ENCODE data around the gene EEF1AKMT2. TPM values are rescaled to one million over a fixed set of nuclear protein-coding genes. Genes with fewer than 3 reads are reported as not detected.
A peak's percentile ranks its signal among the peaks of the same experiment; 100 is the strongest.

EEF1AKMT2 gene
- total RNA-seq, 2 experiments from 2014 or later: 32.3 to 32.5 TPM

GRCh38 chr10:124734311-124735166, 57.1 kb downstream of the EEF1AKMT2 start:
- peak; percentile 65 for DNase-seq
- CTCF ChIA-PET: interaction anchor here (0.8 to 7.8 kb wide), 13 partner anchors 8 to 204 kb away, joined by 3 to 63 read pairs (median 4); no protein-coding TSS in a partner anchor
- POLR2A ChIA-PET: interaction anchor here (0.9 to 12.1 kb wide), 12 partner anchors 13 to 120 kb away, joined by 3 to 238 read pairs (median 4); no protein-coding TSS in a partner anchor
- Mint-ChIP-seq H3K27me3 (no peaks in the 10 kb centered on the region), H3K4me1 (peaks cover 97% of the 10 kb centered on the region), H3K27ac (peak overlapping the region; percentile 88), H3K36me3 (ENCODE audit: low read depth) (peaks cover 46% of the 10 kb centered on the region), H3K9me3 (no peaks in the 10 kb centered on the region), H3K4me3 (peak overlapping the region; percentile 9)

GRCh38 chr10:124733571-124734245, 58.0 kb downstream of the EEF1AKMT2 start:
- Mint-ChIP-seq H3K4me1 (peaks cover 97% of the 10 kb centered on the region), H3K27ac (peak overlapping the region; percentile 88), H3K27me3 (no peaks in the 10 kb centered on the region), H3K9me3 (no peaks in the 10 kb centered on the region), H3K36me3 (ENCODE audit: low read depth) (peaks cover 54% of the 10 kb centered on the region), H3K4me3 (peak overlapping the region; percentile 66)
- POLR2A ChIA-PET: interaction anchor here (0.9 to 12.1 kb wide), 17 partner anchors 8 to 121 kb away, joined by 3 to 238 read pairs (median 4); partner anchors contain the start of gene ABRAXAS2
- CTCF ChIA-PET: interaction anchor here (0.7 to 7.8 kb wide), 13 partner anchors 8 to 203 kb away, joined by 3 to 63 read pairs (median 4); no protein-coding TSS in a partner anchor
- DNase-seq: no peak

- ChIA-PET POLR2A (interaction anchor here (0.9 to 12.1 kb wide), 13 partner anchors 8 to 120 kb away, joined by 3 to 238 read pairs (median 5); partner anchors contain the start of gene ABRAXAS2), CTCF (interaction anchor here (0.7 to 7.8 kb wide), 8 partner anchors 8 to 86 kb away, joined by 3 to 63 read pairs (median 12); no protein-coding TSS in a partner anchor)
- H3K36me3 Mint-ChIP-seq (ENCODE audit: low read depth): peaks cover 61% of the 10 kb centered on the region
- peak overlapping the region; percentile 88 for H3K27ac Mint-ChIP-seq
- DNase-seq: peak; percentile 72
- H3K4me1 Mint-ChIP-seq: peaks cover 97% of the 10 kb centered on the region
- peak overlapping the region; percentile 66 for H3K4me3 Mint-ChIP-seq
- H3K27me3 Mint-ChIP-seq: no peaks in the 10 kb centered on the region
- H3K9me3 Mint-ChIP-seq: no peaks in the 10 kb centered on the region
Measured at GRCh38 chr10:124732931-124733570, 58.6 kb downstream of the EEF1AKMT2 start.

- ChIA-PET CTCF (interaction anchor here (0.8 to 7.8 kb wide), 5 partner anchors 9 to 84 kb away, joined by 3 to 63 read pairs (median 27); no protein-coding TSS in a partner anchor), POLR2A (interaction anchor here (1.0 to 12.1 kb wide), 10 partner anchors 9 to 117 kb away, joined by 3 to 238 read pairs (median 4); partner anchors contain the start of gene EEF1AKMT2)
- Mint-ChIP-seq H3K4me1 (peaks cover 92% of the 10 kb centered on the region), H3K36me3 (ENCODE audit: low read depth) (peaks cover 63% of the 10 kb centered on the region), H3K9me3 (no peaks in the 10 kb centered on the region), H3K27me3 (no peaks in the 10 kb centered on the region), H3K4me3 (no peak overlapping the region), H3K27ac (peak overlapping the region; percentile 88)
- no peak for DNase-seq
Measured at GRCh38 chr10:124731551-124731950, 60.1 kb downstream of the EEF1AKMT2 start.

- Mint-ChIP-seq H3K9me3 (no peaks in the 10 kb centered on the region), H3K4me1 (peaks cover 92% of the 10 kb centered on the region), H3K4me3 (no peak overlapping the region), H3K36me3 (ENCODE audit: low read depth) (peaks cover 58% of the 10 kb centered on the region), H3K27ac (no peak overlapping the region), H3K27me3 (no peaks in the 10 kb centered on the region)
- CTCF ChIA-PET: interaction anchor here (3.7 to 7.8 kb wide), 3 partner anchors 10 to 83 kb away, joined by 10 to 63 read pairs (median 56); no protein-coding TSS in a partner anchor
- POLR2A ChIA-PET: interaction anchor here (1.0 to 12.1 kb wide), 7 partner anchors 10 to 116 kb away, joined by 3 to 238 read pairs (median 4); no protein-coding TSS in a partner anchor
- DNase-seq: no peak
Measured at GRCh38 chr10:124730790-124731189, 60.9 kb downstream of the EEF1AKMT2 start.

- POLR2A ChIA-PET: interaction anchor here (1.2 to 12.1 kb wide), 3 partner anchors 9 to 82 kb away, joined by 5 to 238 read pairs (median 5); no protein-coding TSS in a partner anchor
- CTCF ChIA-PET: interaction anchor here (1.2 to 7.8 kb wide), 5 partner anchors 10 to 101 kb away, joined by 3 to 63 read pairs (median 4); no protein-coding TSS in a partner anchor
- H3K27ac Mint-ChIP-seq: peak overlapping the region; percentile 73
- no peak for DNase-seq
- H3K27me3 Mint-ChIP-seq: no peaks in the 10 kb centered on the region
- H3K36me3 Mint-ChIP-seq (ENCODE audit: low read depth): peaks cover 63% of the 10 kb centered on the region
- peaks cover 91% of the 10 kb centered on the region for H3K4me1 Mint-ChIP-seq
- H3K9me3 Mint-ChIP-seq: no peaks in the 10 kb centered on the region
- H3K4me3 Mint-ChIP-seq: no peak overlapping the region
Measured at GRCh38 chr10:124728830-124729661, 62.6 kb downstream of the EEF1AKMT2 start.

- no peak for DNase-seq
- Mint-ChIP-seq H3K9me3 (no peaks in the 10 kb centered on the region), H3K4me3 (no peak overlapping the region), H3K4me1 (peaks cover 91% of the 10 kb centered on the region), H3K36me3 (ENCODE audit: low read depth) (peaks cover 63% of the 10 kb centered on the region), H3K27me3 (no peaks in the 10 kb centered on the region), H3K27ac (peak overlapping the region; percentile 73)
- CTCF ChIA-PET: interaction anchor here (1.2 to 7.8 kb wide), 5 partner anchors 9 to 101 kb away, joined by 3 to 63 read pairs (median 4); no protein-coding TSS in a partner anchor
- POLR2A ChIA-PET: interaction anchor here (1.2 to 12.1 kb wide), 3 partner anchors 8 to 81 kb away, joined by 5 to 238 read pairs (median 5); no protein-coding TSS in a partner anchor
Measured at GRCh38 chr10:124728071-124728829, 63.4 kb downstream of the EEF1AKMT2 start.

- DNase-seq: no peak
- H3K4me3 Mint-ChIP-seq: no peak overlapping the region
- H3K27ac Mint-ChIP-seq: peak overlapping the region; percentile 11
- ChIA-PET POLR2A (interaction anchor here (1.4 to 12.1 kb wide), 2 partner anchors 8 to 31 kb away, joined by 5 to 238 read pairs; no protein-coding TSS in a partner anchor), CTCF (interaction anchor here (1.2 to 7.8 kb wide), 3 partner anchors 8 to 80 kb away, joined by 4 to 63 read pairs (median 56); no protein-coding TSS in a partner anchor)
- no peaks in the 10 kb centered on the region for H3K27me3 Mint-ChIP-seq
- no peaks in the 10 kb centered on the region for H3K9me3 Mint-ChIP-seq
- H3K4me1 Mint-ChIP-seq: peaks cover 92% of the 10 kb centered on the region
- peaks cover 57% of the 10 kb centered on the region for H3K36me3 Mint-ChIP-seq (ENCODE audit: low read depth)
Measured at GRCh38 chr10:124727361-124727960, 64.2 kb downstream of the EEF1AKMT2 start.

GRCh38 chr10:124725791-124726190, 65.9 kb downstream of the EEF1AKMT2 start:
- Mint-ChIP-seq H3K36me3 (ENCODE audit: low read depth) (peaks cover 57% of the 10 kb centered on the region), H3K27me3 (no peaks in the 10 kb centered on the region), H3K4me1 (peaks cover 92% of the 10 kb centered on the region), H3K27ac (no peak overlapping the region), H3K9me3 (no peaks in the 10 kb centered on the region), H3K4me3 (no peak overlapping the region)
- ChIA-PET POLR2A (interaction anchor here (1.9 to 15.8 kb wide), 5 partner anchors 6 to 37 kb away, joined by 4 to 460 read pairs (median 238); no protein-coding TSS in a partner anchor), CTCF (interaction anchor here (1.3 to 13.0 kb wide), 3 partner anchors 15 to 20 kb away, joined by 5 to 164 read pairs (median 6); no protein-coding TSS in a partner anchor)
- DNase-seq: no peak

GRCh38 chr10:124725171-124725631, 66.5 kb downstream of the EEF1AKMT2 start:
- no peak for DNase-seq
- POLR2A ChIA-PET: interaction anchor here (0.8 to 15.8 kb wide), 8 partner anchors 7 to 112 kb away, joined by 3 to 460 read pairs (median 4); no protein-coding TSS in a partner anchor
- no peak overlapping the region for H3K4me3 Mint-ChIP-seq
- CTCF ChIA-PET: interaction anchor here (1.4 to 13.0 kb wide), 5 partner anchors 16 to 195 kb away, joined by 4 to 164 read pairs (median 6); no protein-coding TSS in a partner anchor
- H3K36me3 Mint-ChIP-seq (ENCODE audit: low read depth): peaks cover 55% of the 10 kb centered on the region
- H3K27ac Mint-ChIP-seq: peak overlapping the region; percentile 98
- H3K4me1 Mint-ChIP-seq: peaks cover 92% of the 10 kb centered on the region
- H3K27me3 Mint-ChIP-seq: no peaks in the 10 kb centered on the region
- no peaks in the 10 kb centered on the region for H3K9me3 Mint-ChIP-seq
